ENCODE data around the gene EFCAB8.

The EFCAB8 gene

DNA sequence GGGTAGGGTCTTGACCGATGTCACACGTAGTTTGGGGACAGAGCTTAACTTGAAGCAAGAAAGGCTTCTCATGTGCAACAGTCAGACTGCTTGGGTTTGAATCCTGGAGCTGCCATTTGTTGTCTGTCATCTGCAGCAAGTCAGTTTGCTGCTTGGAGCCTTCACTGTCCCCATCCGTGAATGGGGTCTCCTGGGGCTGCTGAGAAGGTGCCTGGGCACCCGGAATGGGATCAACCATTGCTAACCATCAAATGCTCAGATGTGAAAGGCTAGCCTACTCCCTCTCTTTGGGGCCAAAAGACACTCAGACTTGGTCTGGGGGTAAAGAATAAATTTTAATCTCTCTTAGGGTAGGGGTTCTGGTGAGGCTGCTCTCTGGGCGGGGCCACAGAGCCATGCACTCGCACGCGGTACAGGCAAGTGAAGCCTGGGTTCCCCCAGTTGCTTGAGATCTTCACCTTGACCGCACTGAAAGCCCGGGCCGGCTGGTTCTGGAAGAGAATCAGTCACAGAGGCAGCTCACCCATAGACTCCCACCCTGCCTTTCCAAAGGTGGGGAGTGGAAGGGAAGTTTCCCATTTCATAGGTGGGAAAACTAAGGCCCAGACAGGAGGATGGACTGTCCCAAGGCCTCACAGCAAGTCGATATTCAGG lies 124.9 kb downstream of the EFCAB8 start:
- H4K20me1 ChIP-seq (ENCODE audit: insufficient read depth): no peaks in the 10 kb centered on the region
- H3K9ac ChIP-seq: no peak overlapping the region
- H3K27me3 ChIP-seq (ENCODE audit: insufficient read depth, low read depth): no peaks in the 10 kb centered on the region; the same call in 1 of the 2 replicates
- no peak overlapping the region for H2AFZ ChIP-seq (ENCODE audit: low read depth)
- no peaks in the 10 kb centered on the region for H3K79me2 ChIP-seq (ENCODE audit: insufficient read depth, low read depth)
- H3K4me1 ChIP-seq (ENCODE audit: low read depth, poor library complexity, severe bottlenecking): no peaks in the 10 kb centered on the region
- H3K36me3 ChIP-seq (ENCODE audit: insufficient read depth): no peaks in the 10 kb centered on the region
- H3K27ac ChIP-seq: no peak overlapping the region
- no peak overlapping the region for H3K4me2 ChIP-seq
- H3K4me3 ChIP-seq (IDR thresholded peaks at IDR 0.05; ENCODE audit: insufficient read depth, low read depth, low read length): no peak overlapping the region
- TF ChIP-seq, protein P1, sequence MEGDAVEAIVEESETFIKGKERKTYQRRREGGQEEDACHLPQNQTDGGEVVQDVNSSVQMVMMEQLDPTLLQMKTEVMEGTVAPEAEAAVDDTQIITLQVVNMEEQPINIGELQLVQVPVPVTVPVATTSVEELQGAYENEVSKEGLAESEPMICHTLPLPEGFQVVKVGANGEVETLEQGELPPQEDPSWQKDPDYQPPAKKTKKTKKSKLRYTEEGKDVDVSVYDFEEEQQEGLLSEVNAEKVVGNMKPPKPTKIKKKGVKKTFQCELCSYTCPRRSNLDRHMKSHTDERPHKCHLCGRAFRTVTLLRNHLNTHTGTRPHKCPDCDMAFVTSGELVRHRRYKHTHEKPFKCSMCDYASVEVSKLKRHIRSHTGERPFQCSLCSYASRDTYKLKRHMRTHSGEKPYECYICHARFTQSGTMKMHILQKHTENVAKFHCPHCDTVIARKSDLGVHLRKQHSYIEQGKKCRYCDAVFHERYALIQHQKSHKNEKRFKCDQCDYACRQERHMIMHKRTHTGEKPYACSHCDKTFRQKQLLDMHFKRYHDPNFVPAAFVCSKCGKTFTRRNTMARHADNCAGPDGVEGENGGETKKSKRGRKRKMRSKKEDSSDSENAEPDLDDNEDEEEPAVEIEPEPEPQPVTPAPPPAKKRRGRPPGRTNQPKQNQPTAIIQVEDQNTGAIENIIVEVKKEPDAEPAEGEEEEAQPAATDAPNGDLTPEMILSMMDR (conservative IDR thresholded peaks at IDR 0.05; ENCODE audit: low read depth, low read length): no peak

DNA sequence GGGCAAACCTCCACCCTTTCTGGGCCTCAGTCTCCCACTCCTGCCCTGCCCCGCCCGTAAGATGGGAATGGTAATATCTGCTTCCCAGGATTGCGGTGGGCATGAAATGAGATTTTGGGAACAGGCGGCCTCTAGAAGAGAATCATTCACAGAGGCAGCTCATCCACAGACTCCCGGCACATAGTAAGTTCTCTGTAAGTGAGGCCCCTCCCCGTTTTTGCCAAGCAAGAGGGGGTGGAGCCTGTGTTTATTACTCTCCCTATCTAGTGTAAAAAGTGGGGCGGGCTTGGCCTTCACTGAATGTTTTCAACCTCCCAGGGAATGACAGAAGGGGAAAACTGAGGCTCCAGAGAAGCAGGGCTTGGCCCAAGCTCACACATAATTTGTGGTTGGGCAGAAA lies 125.5 kb downstream of the EFCAB8 start:
- Histone ChIP-seq H3K9ac (no peak overlapping the region), H3K4me3 (IDR thresholded peaks at IDR 0.05; ENCODE audit: insufficient read depth, low read depth, low read length) (no peak overlapping the region), H3K4me2 (no peak overlapping the region), H2AFZ (ENCODE audit: low read depth) (no peak overlapping the region), H3K27me3 (ENCODE audit: insufficient read depth, low read depth) (no peaks in the 10 kb centered on the region; the same call in 1 of the 2 replicates), H3K79me2 (ENCODE audit: insufficient read depth, low read depth) (no peaks in the 10 kb centered on the region), H4K20me1 (ENCODE audit: insufficient read depth) (no peaks in the 10 kb centered on the region), H3K4me1 (ENCODE audit: low read depth, poor library complexity, severe bottlenecking) (no peaks in the 10 kb centered on the region), H3K36me3 (ENCODE audit: insufficient read depth) (no peaks in the 10 kb centered on the region), H3K27ac (no peak overlapping the region)
- TF ChIP-seq, protein P1 (conservative IDR thresholded peaks at IDR 0.05; ENCODE audit: low read depth, low read length): no peak

DNA sequence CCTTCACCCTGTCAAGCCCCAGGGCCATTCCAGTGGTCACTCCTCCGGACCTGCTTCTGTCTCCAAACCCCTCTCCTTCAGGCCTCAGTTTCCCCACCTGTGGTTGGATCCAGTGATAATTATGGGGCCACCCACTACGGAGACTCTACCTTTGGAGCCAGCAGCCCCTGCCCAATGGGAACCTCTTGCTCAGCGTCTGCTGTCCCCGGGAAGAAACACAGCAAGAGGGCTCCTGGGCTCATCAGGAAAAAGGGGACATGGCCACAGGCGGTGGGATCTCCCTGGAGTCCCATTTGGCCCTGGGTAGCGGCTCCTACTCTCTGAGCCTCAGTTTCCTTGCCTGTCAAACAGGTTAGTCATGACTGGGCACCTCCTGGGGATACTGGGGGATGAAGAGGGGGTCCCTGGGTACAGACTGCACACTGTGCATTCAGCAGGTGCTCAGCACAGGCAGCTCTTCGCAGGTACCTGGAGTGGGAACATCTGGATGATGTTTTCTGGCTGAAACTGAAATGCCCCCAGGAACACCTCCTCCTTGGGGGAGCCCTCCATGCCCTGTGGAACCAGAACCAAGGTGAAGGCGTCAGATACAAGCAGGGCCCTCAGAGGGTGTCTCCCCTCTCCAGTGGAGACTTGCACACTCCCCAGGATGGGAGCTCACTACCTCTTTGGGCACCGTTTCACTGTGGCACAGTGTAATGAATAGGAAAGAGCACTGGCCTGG lies 126.1 kb downstream of the EFCAB8 start:
- no peak overlapping the region for H2AFZ ChIP-seq (ENCODE audit: low read depth)
- no peaks in the 10 kb centered on the region for H3K4me1 ChIP-seq (ENCODE audit: low read depth, poor library complexity, severe bottlenecking)
- TF ChIP-seq, protein P1 (conservative IDR thresholded peaks at IDR 0.05; ENCODE audit: low read depth, low read length): no peak

DNA sequence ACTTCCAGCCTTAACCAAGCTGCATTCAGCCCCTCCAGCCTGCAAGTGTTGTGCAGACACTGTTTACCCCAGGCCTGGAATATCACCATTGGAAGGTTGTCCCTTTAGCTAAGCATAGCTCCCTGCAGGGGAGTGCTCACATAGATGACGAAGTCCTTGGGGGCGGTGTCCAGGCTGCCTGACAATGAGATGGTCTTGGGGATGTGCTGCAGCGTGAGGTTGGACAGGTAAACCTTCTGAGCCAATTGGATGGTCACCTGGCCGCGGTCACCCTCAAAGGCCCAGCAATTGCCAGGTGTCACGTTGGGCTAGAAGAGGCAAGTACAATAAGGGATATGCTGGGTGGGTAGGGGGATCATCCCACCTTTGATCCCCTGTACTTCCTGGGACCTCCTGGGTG lies 126.9 kb downstream of the EFCAB8 start:
- Histone ChIP-seq H3K27ac (no peak overlapping the region), H3K79me2 (ENCODE audit: insufficient read depth, low read depth) (no peaks in the 10 kb centered on the region)

More for the DNA sequence above, 126.1 kb downstream of the EFCAB8 start:
- Histone ChIP-seq H3K9ac (no peak overlapping the region), H3K27ac (no peak overlapping the region), H3K27me3 (ENCODE audit: insufficient read depth, low read depth) (no peaks in the 10 kb centered on the region; the same call in 1 of the 2 replicates), H3K4me2 (no peak overlapping the region), H3K36me3 (ENCODE audit: insufficient read depth) (no peaks in the 10 kb centered on the region), H3K79me2 (ENCODE audit: insufficient read depth, low read depth) (no peaks in the 10 kb centered on the region), H4K20me1 (ENCODE audit: insufficient read depth) (no peaks in the 10 kb centered on the region), H3K4me3 (IDR thresholded peaks at IDR 0.05; ENCODE audit: insufficient read depth, low read depth, low read length) (no peak overlapping the region)

More for the DNA sequence above, 126.9 kb downstream of the EFCAB8 start:
- no peaks in the 10 kb centered on the region; the same call in 1 of the 2 replicates for H3K27me3 ChIP-seq (ENCODE audit: insufficient read depth, low read depth)
- no peaks in the 10 kb centered on the region for H3K4me1 ChIP-seq (ENCODE audit: low read depth, poor library complexity, severe bottlenecking)
- no peak overlapping the region for H3K4me3 ChIP-seq (IDR thresholded peaks at IDR 0.05; ENCODE audit: insufficient read depth, low read depth, low read length)
- TF ChIP-seq, protein P1 (conservative IDR thresholded peaks at IDR 0.05; ENCODE audit: low read depth, low read length): no peak
- H2AFZ ChIP-seq (ENCODE audit: low read depth): no peak overlapping the region
- H3K9ac ChIP-seq: no peak overlapping the region
- H3K36me3 ChIP-seq (ENCODE audit: insufficient read depth): no peaks in the 10 kb centered on the region
- no peaks in the 10 kb centered on the region for H4K20me1 ChIP-seq (ENCODE audit: insufficient read depth)
- H3K4me2 ChIP-seq: no peak overlapping the region

All from KMS-11 (cell line).